ENCODE data around the gene AARS2. TPM values are rescaled to one million over a fixed set of nuclear protein-coding genes. Genes with fewer than 3 reads are reported as not detected.

AARS2 gene
- total and polyA plus RNA-seq, 9 of the 15 experiments (the other 6 are each of a cell fraction or from before 2014, with no cell fraction given), result 0.97 to 34.0 (median 18.3) TPM

DNA sequence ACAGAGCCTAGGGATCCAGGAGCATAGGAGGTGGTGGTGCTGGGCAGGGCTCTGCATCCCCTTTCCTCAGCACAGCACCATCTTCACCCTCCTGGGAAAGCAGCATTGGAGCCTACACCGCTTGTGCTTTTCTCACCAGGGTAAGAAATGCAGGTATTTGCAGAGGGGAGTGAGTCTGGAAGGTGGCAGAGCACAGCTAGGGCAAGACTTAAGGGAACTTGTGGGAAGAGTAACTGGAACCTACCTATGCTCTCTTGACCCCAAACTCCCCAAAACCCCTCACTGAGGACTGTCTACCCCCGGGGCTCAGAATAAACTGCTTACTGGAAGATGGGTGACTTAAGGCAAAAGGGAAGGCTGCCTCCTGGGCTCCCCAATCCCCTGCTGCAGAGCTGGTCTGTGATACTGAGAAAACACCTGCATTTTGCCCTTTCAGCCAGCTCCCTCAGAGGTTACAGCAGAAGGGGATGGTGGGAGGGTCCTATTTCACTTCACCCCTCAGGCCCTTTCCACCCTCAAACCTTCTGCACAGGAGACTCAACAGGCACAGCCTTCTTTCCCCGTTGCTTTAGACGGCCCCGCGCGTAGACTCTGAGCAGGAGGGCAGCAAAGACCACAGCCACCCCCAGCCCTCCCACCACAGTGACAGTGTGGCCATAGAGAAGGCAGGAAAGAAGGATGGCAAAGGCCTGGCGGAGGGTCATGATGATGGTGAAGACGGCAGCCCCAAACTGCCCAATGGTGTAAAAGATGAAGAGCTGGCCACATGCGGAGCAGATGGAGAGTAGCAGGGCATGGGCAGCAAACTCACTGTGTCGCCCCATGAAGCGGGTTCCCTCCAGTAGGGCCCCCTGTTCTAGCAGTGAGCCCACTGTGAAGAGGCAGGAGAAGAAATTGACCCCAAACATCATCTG is 58.7 kb downstream of the AARS2 start (continued):
- TF ChIP-seq JUNB (CRISPR knock-in tag; conservative IDR thresholded peaks at IDR 0.05) (no peak), TEAD1 (CRISPR knock-in tag; IDR thresholded peaks at IDR 0.05) (peak; percentile 33 to 61; a peak in 1 of 4 replicates), STAT5A (IDR thresholded peaks at IDR 0.05; ENCODE audit: borderline replicate concordance, low read length) (peak; percentile 3; the same call in 1 of the 2 replicates), TRIM24 (IDR thresholded peaks at IDR 0.05) (no peak), TAF15 (IDR thresholded peaks at IDR 0.05; ENCODE audit: low read depth, low read length) (no peak), POLR2B (IDR thresholded peaks at IDR 0.05; ENCODE audit: low read depth, partially characterized antibody) (peak; percentile 86), NONO (IDR thresholded peaks at IDR 0.05; ENCODE audit: low read depth in 2 of 2, low read length in 1 of 2) (peak in 1 of 2 experiments; percentile 54; a peak in 1 of 4 replicates), RBM22 (IDR thresholded peaks at IDR 0.05; ENCODE audit: low read depth, low read length, poor library complexity, severe bottlenecking) (peak; percentile 64), POLR2H (tag; IDR thresholded peaks at IDR 0.05; ENCODE audit: low read depth) (0 out of 2 replicates have a peak, but pooled peaks have one; percentile 7), NR2F6 (CRISPR knock-in tag; IDR thresholded peaks at IDR 0.05) (no peak), TAF1 (IDR thresholded peaks at IDR 0.05; ENCODE audit: control insufficient read depth, extremely low read depth, insufficient read depth, low read length, severe bottlenecking) (peak; percentile 22), ZNF121 (CRISPR knock-in tag; conservative IDR thresholded peaks at IDR 0.05) (peak; percentile 8; the same call in 1 of the 2 replicates), NCOR1 (IDR thresholded peaks at IDR 0.05) (peak; percentile 39; the same call in 1 of the 2 replicates), MBD2 (IDR thresholded peaks at IDR 0.05; ENCODE audit: borderline replicate concordance, low read depth) (peak; percentile 19; the same call in 1 of the 2 replicates), HDAC6 (IDR thresholded peaks at IDR 0.05; ENCODE audit: low read depth, low read length) (peak; percentile 45; the same call in 1 of the 2 replicates), GTF2F1 (IDR thresholded peaks at IDR 0.05; ENCODE audit: low read depth, low read length) (0 out of 2 replicates have a peak, but pooled peaks have one; percentile 50), ZFPM2 (CRISPR knock-in tag; IDR thresholded peaks at IDR 0.05) (0 out of 2 replicates have a peak, but pooled peaks have one; percentile 3)
- TF ChIP-seq, protein P1, sequence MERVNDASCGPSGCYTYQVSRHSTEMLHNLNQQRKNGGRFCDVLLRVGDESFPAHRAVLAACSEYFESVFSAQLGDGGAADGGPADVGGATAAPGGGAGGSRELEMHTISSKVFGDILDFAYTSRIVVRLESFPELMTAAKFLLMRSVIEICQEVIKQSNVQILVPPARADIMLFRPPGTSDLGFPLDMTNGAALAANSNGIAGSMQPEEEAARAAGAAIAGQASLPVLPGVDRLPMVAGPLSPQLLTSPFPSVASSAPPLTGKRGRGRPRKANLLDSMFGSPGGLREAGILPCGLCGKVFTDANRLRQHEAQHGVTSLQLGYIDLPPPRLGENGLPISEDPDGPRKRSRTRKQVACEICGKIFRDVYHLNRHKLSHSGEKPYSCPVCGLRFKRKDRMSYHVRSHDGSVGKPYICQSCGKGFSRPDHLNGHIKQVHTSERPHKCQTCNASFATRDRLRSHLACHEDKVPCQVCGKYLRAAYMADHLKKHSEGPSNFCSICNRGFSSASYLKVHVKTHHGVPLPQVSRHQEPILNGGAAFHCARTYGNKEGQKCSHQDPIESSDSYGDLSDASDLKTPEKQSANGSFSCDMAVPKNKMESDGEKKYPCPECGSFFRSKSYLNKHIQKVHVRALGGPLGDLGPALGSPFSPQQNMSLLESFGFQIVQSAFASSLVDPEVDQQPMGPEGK (CRISPR knock-in tag; IDR thresholded peaks at IDR 0.05; ENCODE audit: borderline replicate concordance), result no peak
- TF ChIP-seq, protein P2, sequence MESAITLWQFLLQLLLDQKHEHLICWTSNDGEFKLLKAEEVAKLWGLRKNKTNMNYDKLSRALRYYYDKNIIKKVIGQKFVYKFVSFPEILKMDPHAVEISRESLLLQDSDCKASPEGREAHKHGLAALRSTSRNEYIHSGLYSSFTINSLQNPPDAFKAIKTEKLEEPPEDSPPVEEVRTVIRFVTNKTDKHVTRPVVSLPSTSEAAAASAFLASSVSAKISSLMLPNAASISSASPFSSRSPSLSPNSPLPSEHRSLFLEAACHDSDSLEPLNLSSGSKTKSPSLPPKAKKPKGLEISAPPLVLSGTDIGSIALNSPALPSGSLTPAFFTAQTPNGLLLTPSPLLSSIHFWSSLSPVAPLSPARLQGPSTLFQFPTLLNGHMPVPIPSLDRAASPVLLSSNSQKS (CRISPR knock-in tag; IDR thresholded peaks at IDR 0.05), result no peak
- TF ChIP-seq, protein P3, sequence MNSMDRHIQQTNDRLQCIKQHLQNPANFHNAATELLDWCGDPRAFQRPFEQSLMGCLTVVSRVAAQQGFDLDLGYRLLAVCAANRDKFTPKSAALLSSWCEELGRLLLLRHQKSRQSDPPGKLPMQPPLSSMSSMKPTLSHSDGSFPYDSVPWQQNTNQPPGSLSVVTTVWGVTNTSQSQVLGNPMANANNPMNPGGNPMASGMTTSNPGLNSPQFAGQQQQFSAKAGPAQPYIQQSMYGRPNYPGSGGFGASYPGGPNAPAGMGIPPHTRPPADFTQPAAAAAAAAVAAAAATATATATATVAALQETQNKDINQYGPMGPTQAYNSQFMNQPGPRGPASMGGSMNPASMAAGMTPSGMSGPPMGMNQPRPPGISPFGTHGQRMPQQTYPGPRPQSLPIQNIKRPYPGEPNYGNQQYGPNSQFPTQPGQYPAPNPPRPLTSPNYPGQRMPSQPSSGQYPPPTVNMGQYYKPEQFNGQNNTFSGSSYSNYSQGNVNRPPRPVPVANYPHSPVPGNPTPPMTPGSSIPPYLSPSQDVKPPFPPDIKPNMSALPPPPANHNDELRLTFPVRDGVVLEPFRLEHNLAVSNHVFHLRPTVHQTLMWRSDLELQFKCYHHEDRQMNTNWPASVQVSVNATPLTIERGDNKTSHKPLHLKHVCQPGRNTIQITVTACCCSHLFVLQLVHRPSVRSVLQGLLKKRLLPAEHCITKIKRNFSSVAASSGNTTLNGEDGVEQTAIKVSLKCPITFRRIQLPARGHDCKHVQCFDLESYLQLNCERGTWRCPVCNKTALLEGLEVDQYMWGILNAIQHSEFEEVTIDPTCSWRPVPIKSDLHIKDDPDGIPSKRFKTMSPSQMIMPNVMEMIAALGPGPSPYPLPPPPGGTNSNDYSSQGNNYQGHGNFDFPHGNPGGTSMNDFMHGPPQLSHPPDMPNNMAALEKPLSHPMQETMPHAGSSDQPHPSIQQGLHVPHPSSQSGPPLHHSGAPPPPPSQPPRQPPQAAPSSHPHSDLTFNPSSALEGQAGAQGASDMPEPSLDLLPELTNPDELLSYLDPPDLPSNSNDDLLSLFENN (IDR thresholded peaks at IDR 0.05; ENCODE audit: low read depth in 2 of 2, low read length in 2 of 2), result peak in 1 of 2 experiments; percentile 52; a peak in 1 of 4 replicates
